Prostate gland (tissue), 1 donor: Measurements from ENCODE around the gene AQP5.

Experiments
- POLR2A ChIP-seq: fragments of 450-650 bp; IDR thresholded peaks from one replicate; pipeline ENCODE4 v1.6.1; 2016; ENCODE audit warnings: antibody characterized with exemption, mild to moderate bottlenecking
- POLR2AphosphoS5 ChIP-seq: sonication (generic); formaldehyde crosslinking; IDR thresholded peaks from one replicate; pipeline ENCODE4 v1.6.1; 2017; ENCODE audit warnings: antibody characterized with exemption

GRCh38 chr12:49980501-49981349 lies 19.1 kb downstream of the AQP5 start:
- no peak for TF ChIP-seq POLR2A
- no peak for TF ChIP-seq POLR2AphosphoS5
